HG03439 (cell line): ENCODE data around the gene METAP1.
"Not testable (repeated sequence)": the region's sequence is repeated elsewhere in the genome, so short reads cannot be mapped to it uniquely, and the experiment has no call there.

Experiments
- ATAC-seq: cut with Tn5 transposase; IDR thresholded peaks from one replicate; pipeline ENCODE4 v1.9.1; 2021; ENCODE audit warnings: mild to moderate bottlenecking, moderate library complexity; ENCODE audit not compliant: unreplicated experiment

Gene METAP1

GRCh38 chr4:98995183-98996055, at the start of gene METAP1:
TSS of gene METAP1 (plus strand) at chr4:98995721. CDS start at chr4:98995754, 33 bp downstream.
- ATAC-seq: peak; percentile 96

DNA sequence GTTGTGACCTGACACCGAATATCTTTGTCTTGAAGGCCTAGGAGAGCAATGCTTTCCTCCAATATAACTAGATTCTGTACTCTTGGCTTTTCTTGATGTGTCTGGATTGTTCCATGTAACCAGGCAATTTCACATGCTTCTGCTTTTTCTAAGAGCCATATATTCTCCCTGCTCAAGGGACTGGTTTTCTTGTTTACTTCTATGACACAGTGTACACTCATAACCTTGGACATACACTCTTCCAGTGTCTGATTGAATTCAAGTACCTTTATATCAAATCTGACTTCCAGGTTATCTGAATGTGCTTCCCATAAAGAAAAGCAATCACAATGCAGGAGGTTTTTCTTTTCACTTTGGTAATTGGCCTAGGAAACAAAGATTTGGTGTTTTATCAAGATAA, 49.2 kb upstream of the METAP1 start:
- ATAC-seq: no peak

DNA sequence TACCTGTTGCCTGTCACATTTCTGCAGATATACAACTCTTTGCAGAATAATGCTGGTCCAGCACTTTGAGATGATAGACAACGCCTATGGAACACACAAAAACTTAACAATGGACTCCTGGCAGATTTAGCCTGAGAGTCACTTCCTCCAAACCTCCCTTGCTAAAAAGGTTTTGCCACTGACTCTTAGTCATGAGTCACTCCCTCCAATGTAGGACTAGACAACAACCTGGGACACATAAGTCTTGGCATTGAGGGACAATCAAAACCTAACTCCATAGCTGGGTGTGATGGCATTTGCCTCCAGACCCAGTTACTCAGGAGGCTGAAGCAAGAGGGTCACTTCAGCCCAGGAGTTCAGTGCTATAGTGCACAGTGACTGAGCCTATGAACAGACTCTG, 44.6 kb upstream of the METAP1 start:
- ATAC-seq: no peak

DNA sequence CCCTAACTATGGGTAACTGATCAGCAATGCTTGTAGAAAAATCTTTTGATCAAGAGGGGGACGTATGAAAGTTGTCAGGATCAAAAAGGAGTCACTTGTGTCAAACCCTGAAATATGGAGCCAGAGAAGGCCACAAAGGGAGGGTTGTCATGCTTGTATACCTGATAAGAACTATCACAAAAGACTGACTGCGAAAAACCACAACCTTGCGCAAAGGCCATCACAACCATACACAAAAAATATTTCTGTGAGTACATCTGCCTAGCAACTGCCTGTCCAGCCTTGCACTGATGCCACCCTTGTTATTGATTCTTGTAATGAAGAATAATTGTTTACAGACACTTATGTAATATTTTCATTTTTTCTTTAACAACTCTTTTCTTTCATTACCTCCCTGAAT, 43.8 kb upstream of the METAP1 start:
- no peak for ATAC-seq

DNA sequence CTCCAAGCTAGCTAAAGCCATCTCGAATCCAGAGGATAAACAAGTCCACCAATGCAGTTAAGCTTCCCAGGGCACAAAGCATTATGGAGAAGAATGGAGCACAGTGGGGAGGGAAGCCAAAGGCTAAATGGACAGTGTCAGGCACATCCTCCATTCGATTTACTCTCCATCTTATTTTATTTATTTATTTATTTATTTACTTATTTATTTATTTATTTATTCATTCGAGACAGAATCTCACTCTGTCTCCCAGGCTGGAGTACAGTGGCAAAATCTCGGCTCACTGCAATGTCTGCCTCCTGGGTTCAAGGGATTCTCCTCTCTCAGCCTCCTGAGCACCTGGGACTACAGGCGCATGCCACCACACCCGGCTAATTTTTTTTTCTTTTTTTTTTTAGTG, 40.3 kb upstream of the METAP1 start:
- no peak for ATAC-seq

GRCh38 chr4:98958065-98958464, 37.5 kb upstream of the METAP1 start:
- ATAC-seq: no peak

DNA sequence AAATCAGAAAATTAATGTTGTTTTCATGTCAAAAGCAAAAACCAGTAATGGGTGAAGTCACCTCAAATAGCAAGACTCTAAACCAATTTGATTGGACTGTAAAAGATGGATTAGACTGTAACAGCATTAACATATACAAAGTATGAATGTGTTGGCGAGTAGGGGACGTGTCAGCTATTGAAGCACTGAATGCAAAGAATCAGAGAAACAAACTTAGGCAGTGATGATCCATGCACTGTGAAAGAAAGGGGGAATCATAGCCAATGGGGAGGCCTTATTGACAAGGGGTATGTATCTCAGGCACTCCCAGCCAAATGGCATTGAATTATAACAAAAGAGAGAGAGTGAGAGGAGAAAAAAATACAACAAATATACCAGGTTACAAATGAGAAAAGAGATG, 36.1 kb upstream of the METAP1 start:
- no peak for ATAC-seq

- no peak for ATAC-seq
These were observed 33.8 kb upstream of the METAP1 start for GRCh38 chr4:98961770-98962169.

DNA sequence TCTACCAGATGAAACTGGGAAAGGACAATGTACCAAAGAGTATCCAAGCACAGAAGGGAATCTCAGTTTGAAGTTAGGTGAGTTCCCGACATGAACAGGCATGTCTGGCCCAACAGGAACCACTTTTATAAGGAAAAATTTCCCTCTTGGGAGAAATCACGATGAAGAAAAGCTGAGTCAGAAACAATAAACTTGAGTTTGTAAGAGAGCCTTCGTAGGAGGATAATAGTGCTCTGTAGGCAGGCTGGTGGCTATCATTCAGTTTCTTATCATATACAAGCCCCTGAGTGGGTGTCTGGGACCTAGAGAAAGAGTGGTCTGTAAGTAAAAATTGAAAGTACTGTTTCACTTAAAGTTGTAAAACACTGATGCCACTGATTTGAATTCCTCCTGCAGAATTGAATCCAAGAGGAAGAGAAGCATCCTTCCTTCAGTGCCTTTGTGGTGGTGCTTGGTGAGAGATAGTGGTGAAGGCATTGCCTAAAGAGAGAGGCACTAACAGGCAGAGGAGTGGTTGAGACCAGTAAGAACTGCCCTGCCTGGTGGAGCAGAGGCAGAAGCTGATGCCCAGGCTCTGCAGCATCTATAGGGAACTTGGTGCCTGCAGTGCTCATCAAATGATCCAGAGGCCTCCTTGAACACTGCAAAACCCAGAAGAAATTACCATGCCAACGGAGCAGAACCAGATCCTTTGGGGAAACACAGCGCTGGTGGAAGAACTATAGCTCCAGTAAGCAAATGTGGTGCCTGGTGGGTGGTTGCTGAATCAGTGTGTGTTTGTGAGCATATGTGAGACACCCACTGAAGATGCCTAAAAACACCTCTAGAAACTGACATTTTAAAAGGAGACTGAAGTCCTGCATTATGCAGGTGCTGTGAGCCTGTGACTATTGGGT, 31.7 kb upstream of the METAP1 start:
- ATAC-seq: no peak

- no peak for ATAC-seq
These were observed 28.6 kb upstream of the METAP1 start for GRCh38 chr4:98966926-98967325.

- ATAC-seq: no peak
These were observed 27.7 kb upstream of the METAP1 start for GRCh38 chr4:98967786-98968329.

DNA sequence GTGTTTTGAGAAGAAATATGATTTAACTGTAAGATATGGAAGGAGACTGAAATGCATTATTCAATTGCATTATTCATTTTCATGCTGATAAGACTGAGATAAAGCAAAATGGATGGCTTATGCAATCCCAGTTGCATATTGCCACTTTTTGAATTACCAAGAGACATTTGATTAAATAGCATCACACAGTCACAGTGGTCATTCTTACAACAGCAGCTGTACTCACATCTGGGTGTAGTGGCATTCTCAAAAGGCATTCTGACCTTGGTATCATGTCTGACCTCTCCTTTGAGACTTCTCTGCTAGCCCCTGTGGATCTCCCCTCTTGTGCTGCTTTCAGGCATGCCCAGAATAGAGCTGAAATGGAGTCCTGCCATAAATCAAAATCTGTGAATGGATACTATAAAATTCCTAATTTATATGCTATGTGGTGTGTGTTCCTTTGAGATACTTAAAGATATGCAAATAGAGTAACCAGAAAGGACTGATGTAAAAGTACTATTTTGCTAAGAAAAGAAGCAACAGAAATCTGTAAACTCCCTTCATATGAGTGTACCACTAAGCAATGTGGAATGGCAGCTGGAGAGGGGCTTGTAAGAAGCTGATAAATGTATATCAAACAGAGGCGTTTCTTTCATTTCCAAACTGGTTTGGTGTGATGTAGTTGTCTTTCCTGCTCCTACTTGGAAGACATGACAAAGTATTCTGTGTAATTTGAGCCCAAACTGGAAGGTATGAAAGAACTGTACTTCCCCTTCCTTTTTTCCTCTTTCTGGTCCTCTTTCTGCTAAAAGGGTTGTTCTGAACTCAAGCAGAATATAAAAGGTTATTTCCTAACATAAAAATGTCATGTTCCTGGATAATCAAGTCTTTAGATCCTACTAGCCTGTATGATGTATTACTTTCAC, 25.4 kb upstream of the METAP1 start:
- no peak for ATAC-seq

DNA sequence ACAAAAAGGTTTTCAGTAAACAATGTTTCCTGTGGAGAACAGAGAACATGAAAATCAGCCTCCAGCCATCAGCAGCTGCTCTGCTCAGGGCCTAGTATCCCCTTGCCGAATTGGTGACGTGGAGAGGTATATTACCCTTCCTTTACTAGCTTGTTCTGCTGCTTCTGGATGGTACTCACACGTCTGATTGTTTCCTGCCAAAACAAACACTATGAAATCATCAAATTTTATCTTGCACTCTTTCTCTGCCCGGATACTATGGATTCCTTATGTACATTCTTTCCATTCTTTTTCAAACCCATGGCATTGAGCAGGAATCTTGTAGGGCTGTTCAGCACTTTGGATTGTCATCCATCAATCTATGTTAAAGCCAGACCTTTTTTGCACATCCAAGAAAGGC, 18.8 kb upstream of the METAP1 start:
- ATAC-seq: no peak

DNA sequence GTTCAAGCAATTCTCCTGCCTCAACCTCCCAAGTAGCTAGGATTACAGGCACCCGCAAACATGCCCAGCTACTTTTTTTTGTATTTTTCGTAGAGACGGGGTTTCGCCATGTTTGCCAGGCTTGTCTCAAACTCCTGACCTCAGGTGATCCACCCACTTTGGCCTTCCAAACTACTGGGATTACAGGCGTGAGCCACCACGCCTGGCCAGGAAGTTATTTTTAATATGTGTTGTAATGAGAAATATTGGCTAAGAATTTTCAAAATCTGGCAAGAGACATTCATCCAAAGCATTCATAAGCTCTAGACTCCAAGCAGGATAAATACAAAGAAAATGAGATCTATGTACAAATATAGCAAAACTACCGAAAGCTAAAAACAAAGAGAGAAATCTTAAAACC, 18.0 kb upstream of the METAP1 start:
- no peak for ATAC-seq

DNA sequence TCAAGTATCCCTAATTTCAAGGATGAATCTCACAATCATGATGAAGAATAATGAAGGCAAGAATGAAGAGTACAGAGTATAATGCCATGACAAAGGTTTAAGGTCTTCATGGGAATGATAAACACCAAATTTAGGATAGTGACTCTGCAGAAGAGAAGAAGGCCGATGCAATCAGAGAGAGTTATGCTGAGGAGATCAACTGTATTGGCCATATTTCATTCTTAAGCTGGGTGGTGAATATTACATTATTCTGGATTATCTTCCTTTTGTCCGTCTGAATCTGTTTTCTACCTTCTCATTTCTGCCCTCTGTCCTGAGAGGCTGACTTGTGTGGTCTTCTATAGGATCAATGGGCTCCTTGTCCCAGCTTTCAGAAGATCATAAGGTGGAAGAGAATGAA, 7.8 kb upstream of the METAP1 start:
- ATAC-seq: no peak

- ATAC-seq: not testable (repeated sequence)
These were observed 2.7 kb upstream of the METAP1 start for GRCh38 chr4:98992835-98993234.

- ATAC-seq: no peak
These were observed 2.0 kb upstream of the METAP1 start for GRCh38 chr4:98993419-98994071.

- ATAC-seq: no peak
These were observed 893 bp upstream of the METAP1 start for GRCh38 chr4:98994474-98995182.

DNA sequence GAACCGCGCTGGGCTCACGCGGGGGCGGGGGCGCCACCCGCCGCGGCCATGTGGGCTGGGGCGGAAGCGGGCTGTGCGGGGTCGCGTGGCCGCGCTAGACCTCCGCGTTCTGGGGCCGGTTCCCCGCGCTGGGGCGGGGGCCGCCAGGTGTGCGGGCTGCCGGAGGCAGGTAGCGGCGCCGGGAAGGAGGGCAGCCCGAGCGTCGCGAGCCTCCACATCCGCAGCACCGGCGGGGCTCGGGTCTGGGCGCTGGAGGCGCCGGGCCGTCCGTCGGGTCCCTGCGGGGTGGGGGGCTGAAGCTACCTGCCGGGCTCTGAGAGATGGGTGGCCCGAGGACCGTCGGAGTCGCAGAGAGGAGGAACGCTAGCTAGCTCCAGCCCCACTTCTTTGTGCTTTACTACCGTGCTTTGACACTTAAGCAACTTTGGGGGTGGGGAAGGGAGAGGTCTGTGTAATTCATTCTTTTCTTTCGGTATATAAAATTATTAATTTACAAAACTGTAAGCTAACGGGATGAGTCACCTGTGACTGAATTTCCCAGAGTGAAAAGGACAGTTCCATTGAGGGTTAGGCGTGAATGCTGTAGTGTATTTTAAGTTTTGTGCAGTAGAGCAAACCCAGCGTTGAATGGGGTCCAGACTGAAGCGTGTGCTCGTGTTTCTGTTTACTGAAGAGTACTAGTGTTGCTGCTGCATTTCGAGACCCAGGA, 689 bp downstream of the METAP1 start:
- no peak for ATAC-seq
